ENCODE results near the gene MAP3K6. TPM values are rescaled to one million over a fixed set of nuclear protein-coding genes. Genes with fewer than 3 reads are reported as not detected.

Gene MAP3K6
- total RNA-seq, 1 experiment from 2014 or later, result 25.1 TPM

DNA sequence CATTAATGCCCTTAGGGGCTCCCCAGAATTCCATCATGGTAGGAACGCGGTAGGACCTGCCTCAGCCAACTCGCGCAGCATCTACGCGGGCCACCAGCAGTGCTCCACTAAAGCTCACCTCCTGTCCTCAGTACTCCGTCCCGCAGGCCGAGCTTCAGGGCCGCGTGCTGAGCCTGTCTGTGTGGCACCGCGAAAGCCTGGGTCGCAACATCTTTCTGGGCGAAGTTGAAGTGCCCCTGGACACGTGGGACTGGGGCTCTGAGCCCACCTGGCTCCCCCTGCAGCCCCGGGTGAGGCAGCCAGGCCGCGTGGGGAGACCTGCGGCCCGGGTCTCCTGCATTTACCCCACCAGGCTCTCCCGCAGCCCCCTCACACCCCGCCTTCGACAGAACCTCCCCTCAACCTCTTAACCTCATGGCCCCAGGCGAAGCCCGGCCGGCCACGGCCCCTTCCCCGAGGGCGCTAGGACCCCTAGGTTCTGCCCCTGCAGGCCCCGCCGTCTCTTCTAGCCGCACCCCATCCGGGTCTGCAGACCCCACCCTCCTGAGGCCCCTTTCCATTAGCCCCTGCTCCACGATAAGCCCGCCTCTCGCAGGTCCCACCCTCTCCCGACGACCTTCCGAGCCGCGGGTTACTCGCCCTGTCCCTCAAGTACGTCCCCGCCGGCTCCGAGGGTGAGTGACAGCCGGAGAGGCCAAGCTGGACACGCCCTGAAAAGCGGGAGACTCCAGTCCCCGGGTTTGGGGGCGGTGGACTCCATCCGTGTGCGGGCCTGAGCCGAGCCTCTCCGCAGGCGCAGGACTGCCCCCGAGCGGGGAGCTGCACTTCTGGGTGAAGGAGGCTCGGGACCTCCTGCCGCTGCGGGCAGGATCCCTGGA lies 15.9 kb downstream of the MAP3K6 start:
- Histone ChIP-seq H3K9ac (ENCODE audit: low read length) (no peak overlapping the region), H3K9me2 (replicated peaks; ENCODE audit: low read length) (no peaks in the 10 kb centered on the region), H3K4me2 (ENCODE audit: low read length) (peak overlapping the region; percentile 96; the same call in 1 of the 2 replicates), H3K79me2 (ENCODE audit: low read length) (no peaks in the 10 kb centered on the region), H3K27me3 (ENCODE audit: low read length) (no peaks in the 10 kb centered on the region), H3F3A (ENCODE audit: low read length, unreplicated experiment) (no peaks in the 10 kb centered on the region), H4K20me1 (ENCODE audit: low read length) (no peaks in the 10 kb centered on the region), H3K36me3 (ENCODE audit: low read depth, low read length) (peaks cover 2% of the 10 kb centered on the region; the same call in 1 of the 2 replicates), H3K4me1 (ENCODE audit: insufficient read depth, low read length) (peaks cover 16% of the 10 kb centered on the region), H3K9me3 (ENCODE audit: low read length) (no peaks in the 10 kb centered on the region), H3K4me3 (ENCODE audit: low read length) (no peak overlapping the region), H3K27ac (ENCODE audit: low read length) (no peak overlapping the region), H2AFZ (ENCODE audit: low read length) (no peak overlapping the region)
- no peak for DNase-seq
- TF ChIP-seq EZH2phosphoT487 (IDR thresholded peaks at IDR 0.05; ENCODE audit: borderline replicate concordance, low read length) (no peak), CTCF (conservative IDR thresholded peaks at IDR 0.05; ENCODE audit: low read depth, low read length) (no peak), EZH2 (IDR thresholded peaks at IDR 0.05; ENCODE audit: low read length, unreplicated experiment) (no peak)
- BruUV-seq (replicated peaks), result no TSS peak
- ChIA-PET POLR2A (ENCODE audit: unreplicated experiment) (no interaction called here), CTCF (no interaction called here)
- no peak for ATAC-seq
- intact Hi-C loops (cut with micrococcal nuclease), result no loop called here

GRCh38 chr1:27349784-27350662 lies 16.7 kb downstream of the MAP3K6 start:
- H2AFZ ChIP-seq (ENCODE audit: low read length), result peak overlapping the region; percentile 82
- DNase-seq (peak; percentile 79), ATAC-seq (peak; percentile 86)
- H3K9ac ChIP-seq (ENCODE audit: low read length), result peak overlapping the region; percentile 69
- peak overlapping the region; percentile 96 for H3K4me2 ChIP-seq (ENCODE audit: low read length)
- peaks cover 16% of the 10 kb centered on the region for H3K4me1 ChIP-seq (ENCODE audit: insufficient read depth, low read length)
- no peaks in the 10 kb centered on the region for H3F3A ChIP-seq (ENCODE audit: low read length, unreplicated experiment)
- TF ChIP-seq EZH2phosphoT487 (IDR thresholded peaks at IDR 0.05; ENCODE audit: borderline replicate concordance, low read length) (no peak), EZH2 (IDR thresholded peaks at IDR 0.05; ENCODE audit: low read length, unreplicated experiment) (no peak), CTCF (conservative IDR thresholded peaks at IDR 0.05; ENCODE audit: low read depth, low read length) (no peak)
- H3K4me3 ChIP-seq (ENCODE audit: low read length), result peak overlapping the region; percentile 71
- intact Hi-C loops (cut with micrococcal nuclease), result loop anchor here (1.0 kb wide), 1 partner anchor 9 kb away; no protein-coding TSS in a partner anchor
- BruUV-seq (replicated peaks), result TSS peak; percentile 25
- no peaks in the 10 kb centered on the region for H3K9me3 ChIP-seq (ENCODE audit: low read length)
- ChIA-PET POLR2A (ENCODE audit: unreplicated experiment) (no interaction called here), CTCF (interaction anchor here (0.5 to 0.7 kb wide), 3 partner anchors 51 to 115 kb away, joined by 3 to 4 read pairs (median 4); partner anchors contain the start of gene WDTC1)
- H3K27ac ChIP-seq (ENCODE audit: low read length), result peak overlapping the region; percentile 40
- no peaks in the 10 kb centered on the region for H3K36me3 ChIP-seq (ENCODE audit: low read depth, low read length)
- H4K20me1 ChIP-seq (ENCODE audit: low read length), result no peaks in the 10 kb centered on the region
- no peaks in the 10 kb centered on the region for H3K9me2 ChIP-seq (replicated peaks; ENCODE audit: low read length)
- H3K79me2 ChIP-seq (ENCODE audit: low read length), result no peaks in the 10 kb centered on the region
- H3K27me3 ChIP-seq (ENCODE audit: low read length), result no peaks in the 10 kb centered on the region

All from PC-3 (cell line).